ENCODE measurements around the gene SNX4. TPM values are rescaled to one million over a fixed set of nuclear protein-coding genes. Genes with fewer than 3 reads are reported as not detected.
"Not testable (repeated sequence)": the region's sequence is repeated elsewhere in the genome, so short reads cannot be mapped to it uniquely, and the experiment has no call there.

SNX4 gene
- total RNA-seq, 1 experiment from 2014 or later = 43.3 TPM

GRCh38 chr3:125462722-125463299 lies 57.2 kb downstream of the SNX4 start:
- DNase-seq (ENCODE audit: low read depth) = no peak

- DNase-seq (ENCODE audit: low read depth) = no peak
Observed at GRCh38 chr3:125461896-125462295, 58.1 kb downstream of the SNX4 start.

- DNase-seq (ENCODE audit: low read depth) = no peak
Observed at GRCh38 chr3:125460233-125460632, 59.8 kb downstream of the SNX4 start.

GRCh38 chr3:125443923-125444322 lies 76.1 kb downstream of the SNX4 start:
- DNase-seq (ENCODE audit: low read depth) = peak; percentile 51

GRCh38 chr3:125442506-125442905 lies 77.5 kb downstream of the SNX4 start:
- DNase-seq (ENCODE audit: low read depth) = no peak

GRCh38 chr3:125440970-125441369 lies 79.0 kb downstream of the SNX4 start:
- no peak for DNase-seq (ENCODE audit: low read depth)

- no peak for DNase-seq (ENCODE audit: low read depth)
Observed at GRCh38 chr3:125440559-125440955, 79.4 kb downstream of the SNX4 start.

- peak; percentile 29 for DNase-seq (ENCODE audit: low read depth)
Observed at GRCh38 chr3:125437631-125438435, 82.2 kb downstream of the SNX4 start.

GRCh38 chr3:125436921-125437320 lies 83.1 kb downstream of the SNX4 start:
- no peak for DNase-seq (ENCODE audit: low read depth)

- DNase-seq (ENCODE audit: low read depth) = no peak
Observed at GRCh38 chr3:125435231-125435630, 84.8 kb downstream of the SNX4 start.

- DNase-seq (ENCODE audit: low read depth) = no peak
Observed at GRCh38 chr3:125434582-125435011, 85.4 kb downstream of the SNX4 start.

GRCh38 chr3:125433611-125434041 lies 86.4 kb downstream of the SNX4 start:
- no peak for DNase-seq (ENCODE audit: low read depth)

GRCh38 chr3:125433091-125433534 lies 86.9 kb downstream of the SNX4 start:
- DNase-seq (ENCODE audit: low read depth) = no peak

- no peak for DNase-seq (ENCODE audit: low read depth)
Observed at GRCh38 chr3:125431912-125432790, 87.9 kb downstream of the SNX4 start.

- no peak for DNase-seq (ENCODE audit: low read depth)
Observed at GRCh38 chr3:125431391-125431790, 88.6 kb downstream of the SNX4 start.

GRCh38 chr3:125428216-125428830 lies 91.7 kb downstream of the SNX4 start:
- DNase-seq (ENCODE audit: low read depth) = peak; percentile 35

GRCh38 chr3:125418306-125418705 lies 101.7 kb downstream of the SNX4 start:
- DNase-seq (ENCODE audit: low read depth) = no peak

GRCh38 chr3:125416235-125416634 lies 103.8 kb downstream of the SNX4 start:
- DNase-seq (ENCODE audit: low read depth) = no peak

- DNase-seq (ENCODE audit: low read depth) = no peak
Observed at GRCh38 chr3:125414669-125415068, 105.3 kb downstream of the SNX4 start.

- no peak for DNase-seq (ENCODE audit: low read depth)
Observed at GRCh38 chr3:125410922-125411321, 109.1 kb downstream of the SNX4 start.

GRCh38 chr3:125406070-125406469 lies 113.9 kb downstream of the SNX4 start:
- no peak for DNase-seq (ENCODE audit: low read depth)

- not testable (repeated sequence) for DNase-seq (ENCODE audit: low read depth)
Observed at GRCh38 chr3:125405515-125405914, 114.5 kb downstream of the SNX4 start.
